ENCODE results near the gene LUC7L2. TPM values are rescaled to one million over a fixed set of nuclear protein-coding genes. Genes with fewer than 3 reads are reported as not detected.

The LUC7L2 gene
- total RNA-seq, 1 donor from 2014 or later: 51.8 TPM

DNA sequence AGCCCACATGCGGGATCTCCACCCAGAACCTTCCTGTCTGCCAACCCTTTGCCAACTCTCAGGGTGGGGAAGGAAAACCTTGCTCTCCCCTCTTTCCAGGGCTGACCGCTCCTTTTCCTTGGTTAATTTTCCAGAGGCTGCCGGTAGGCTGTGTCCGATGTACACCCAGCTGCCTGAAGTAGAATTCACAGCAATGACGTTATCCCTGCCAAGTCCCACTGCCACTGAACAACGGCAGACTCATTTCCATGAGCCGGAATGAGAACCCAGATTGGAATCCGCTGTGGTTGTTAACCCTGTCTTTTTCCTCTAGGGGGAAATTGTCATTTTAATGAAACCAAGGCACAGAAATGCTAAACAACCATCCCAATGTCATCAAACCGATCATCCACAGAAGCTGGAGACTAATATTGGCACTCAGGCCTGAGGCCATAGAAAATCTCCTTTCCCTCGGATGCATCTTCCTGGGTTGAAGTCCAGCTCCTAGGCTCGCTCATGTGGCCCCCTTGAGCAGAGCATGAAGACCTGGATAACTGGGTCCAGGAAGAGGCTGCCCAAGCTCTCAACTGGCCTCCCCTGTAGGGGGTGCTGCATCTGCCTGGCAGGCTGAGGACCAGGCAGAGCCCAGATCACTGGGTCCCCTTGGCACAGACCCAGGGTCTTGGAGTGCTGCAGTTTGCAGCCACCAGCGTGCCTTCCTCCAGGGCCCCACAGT lies 93.4 kb downstream of the LUC7L2 start:
- intact Hi-C loops (cut with DNase I): no loop called here
- TF ChIP-seq, protein P1, sequence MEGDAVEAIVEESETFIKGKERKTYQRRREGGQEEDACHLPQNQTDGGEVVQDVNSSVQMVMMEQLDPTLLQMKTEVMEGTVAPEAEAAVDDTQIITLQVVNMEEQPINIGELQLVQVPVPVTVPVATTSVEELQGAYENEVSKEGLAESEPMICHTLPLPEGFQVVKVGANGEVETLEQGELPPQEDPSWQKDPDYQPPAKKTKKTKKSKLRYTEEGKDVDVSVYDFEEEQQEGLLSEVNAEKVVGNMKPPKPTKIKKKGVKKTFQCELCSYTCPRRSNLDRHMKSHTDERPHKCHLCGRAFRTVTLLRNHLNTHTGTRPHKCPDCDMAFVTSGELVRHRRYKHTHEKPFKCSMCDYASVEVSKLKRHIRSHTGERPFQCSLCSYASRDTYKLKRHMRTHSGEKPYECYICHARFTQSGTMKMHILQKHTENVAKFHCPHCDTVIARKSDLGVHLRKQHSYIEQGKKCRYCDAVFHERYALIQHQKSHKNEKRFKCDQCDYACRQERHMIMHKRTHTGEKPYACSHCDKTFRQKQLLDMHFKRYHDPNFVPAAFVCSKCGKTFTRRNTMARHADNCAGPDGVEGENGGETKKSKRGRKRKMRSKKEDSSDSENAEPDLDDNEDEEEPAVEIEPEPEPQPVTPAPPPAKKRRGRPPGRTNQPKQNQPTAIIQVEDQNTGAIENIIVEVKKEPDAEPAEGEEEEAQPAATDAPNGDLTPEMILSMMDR (IDR thresholded peaks at IDR 0.05): no peak
- no peak for TF ChIP-seq POLR2A (IDR thresholded peaks at IDR 0.05)
- TF ChIP-seq POLR2AphosphoS5 (IDR thresholded peaks at IDR 0.05; ENCODE audit: insufficient read depth in 1 of 2, low read depth in 1 of 2): no peak
- Histone ChIP-seq H3K27me3 (no peaks in the 10 kb centered on the region), H3K4me3 (no peak overlapping the region), H3K27ac (no peak overlapping the region), H3K4me1 (no peaks in the 10 kb centered on the region), H3K36me3 (no peaks in the 10 kb centered on the region), H3K9me3 (no peaks in the 10 kb centered on the region)
- no peak for DNase-seq (ENCODE audit: extremely low spot score in 2 of 2)

DNA sequence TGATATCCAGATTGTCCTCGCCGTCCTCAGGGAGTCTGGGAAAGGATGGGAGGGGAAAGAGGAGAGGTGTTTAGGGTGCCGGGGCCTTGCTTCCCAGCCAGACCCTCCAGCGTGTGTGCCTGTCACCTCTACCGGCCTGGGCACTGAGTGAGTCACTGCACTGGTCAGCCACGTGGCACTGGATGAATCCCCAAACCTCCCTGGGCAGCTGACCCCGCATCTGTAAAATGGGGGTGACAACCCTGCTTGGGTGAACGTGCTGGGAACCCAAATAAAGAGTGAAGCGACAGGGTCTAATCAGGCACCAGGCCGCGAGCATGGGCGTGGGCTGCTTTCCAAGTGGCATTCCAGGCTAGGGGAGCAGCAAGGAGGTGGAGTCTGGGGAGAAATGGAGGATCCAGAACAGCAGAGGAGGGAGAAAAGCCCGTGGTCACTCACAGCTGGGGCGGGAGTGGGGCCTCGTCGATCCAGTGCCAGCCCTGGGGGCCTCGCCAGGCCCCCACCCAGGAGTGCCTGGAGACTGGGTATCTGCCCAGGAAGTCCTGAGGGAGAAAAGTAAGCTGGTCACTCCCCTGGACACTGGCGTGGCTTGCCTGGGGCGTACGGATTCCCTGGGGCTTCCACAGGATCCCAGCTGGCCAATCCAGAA lies 94.1 kb downstream of the LUC7L2 start:
- intact Hi-C loops (cut with DNase I): no loop called here
- TF ChIP-seq POLR2A (IDR thresholded peaks at IDR 0.05) (no peak), POLR2AphosphoS5 (IDR thresholded peaks at IDR 0.05; ENCODE audit: insufficient read depth in 1 of 2, low read depth in 1 of 2) (no peak)
- TF ChIP-seq, protein P1 (IDR thresholded peaks at IDR 0.05): no peak
- Histone ChIP-seq H3K4me1 (no peaks in the 10 kb centered on the region), H3K27me3 (no peaks in the 10 kb centered on the region), H3K4me3 (no peak overlapping the region), H3K36me3 (no peaks in the 10 kb centered on the region), H3K27ac (no peak overlapping the region), H3K9me3 (no peaks in the 10 kb centered on the region)
- no peak for DNase-seq (ENCODE audit: extremely low spot score in 2 of 2)

DNA sequence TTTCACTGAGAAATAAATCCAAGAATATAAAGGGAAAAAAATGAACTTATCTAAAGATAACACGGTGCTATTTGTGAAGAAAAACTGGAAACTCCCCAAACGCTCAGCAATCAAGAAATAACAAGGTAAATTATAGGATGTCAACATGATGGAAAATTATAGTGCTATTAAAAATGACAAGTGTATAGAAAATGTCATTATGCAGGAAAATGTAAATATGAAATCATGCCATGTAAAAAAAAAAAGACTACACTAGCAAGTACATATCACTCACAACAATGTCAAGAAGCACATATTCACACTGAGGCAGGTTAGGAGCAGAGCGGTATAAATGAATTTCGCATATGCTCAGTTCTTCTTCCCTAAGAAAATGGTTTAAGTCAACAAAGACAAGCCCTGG lies 96.1 kb downstream of the LUC7L2 start:
- intact Hi-C loops (cut with DNase I): no loop called here

DNA sequence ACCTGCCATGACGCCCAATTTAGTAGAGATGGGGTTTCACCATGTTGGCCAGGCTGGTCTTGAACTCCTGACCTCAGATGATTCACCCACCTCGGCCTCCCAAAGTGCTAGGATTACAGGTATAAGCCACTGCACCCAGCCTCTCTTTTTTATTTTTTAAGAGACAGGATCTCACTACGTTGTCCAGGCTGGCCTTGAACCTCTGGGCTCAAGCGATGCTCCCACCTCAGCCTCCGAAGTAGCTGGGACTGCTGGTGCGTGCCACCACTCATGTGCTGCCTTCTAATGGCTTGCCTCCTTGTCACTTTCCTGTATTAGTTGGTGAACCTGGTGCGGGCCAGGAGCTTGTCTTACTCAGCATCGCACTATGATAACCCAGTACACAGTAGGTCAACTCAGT lies 96.8 kb downstream of the LUC7L2 start:
- TF ChIP-seq POLR2A (IDR thresholded peaks at IDR 0.05) (no peak), POLR2AphosphoS5 (IDR thresholded peaks at IDR 0.05; ENCODE audit: insufficient read depth in 1 of 2, low read depth in 1 of 2) (no peak)
- TF ChIP-seq, protein P1 (IDR thresholded peaks at IDR 0.05): no peak
- H3K9me3 ChIP-seq: no peaks in the 10 kb centered on the region
- H3K36me3 ChIP-seq: no peaks in the 10 kb centered on the region
- no peak overlapping the region for H3K4me3 ChIP-seq
- DNase-seq (ENCODE audit: extremely low spot score in 2 of 2): no peak
- H3K27me3 ChIP-seq: no peaks in the 10 kb centered on the region
- H3K4me1 ChIP-seq: no peaks in the 10 kb centered on the region
- intact Hi-C loops (cut with DNase I): no loop called here
- H3K27ac ChIP-seq: no peak overlapping the region

More for the DNA sequence above, 96.1 kb downstream of the LUC7L2 start:
- Histone ChIP-seq H3K9me3 (no peaks in the 10 kb centered on the region), H3K27ac (no peak overlapping the region), H3K4me3 (no peak overlapping the region), H3K27me3 (no peaks in the 10 kb centered on the region), H3K36me3 (no peaks in the 10 kb centered on the region), H3K4me1 (no peaks in the 10 kb centered on the region)
- DNase-seq (ENCODE audit: extremely low spot score in 2 of 2): no peak
- TF ChIP-seq POLR2AphosphoS5 (IDR thresholded peaks at IDR 0.05; ENCODE audit: insufficient read depth in 1 of 2, low read depth in 1 of 2) (no peak), POLR2A (IDR thresholded peaks at IDR 0.05) (no peak)
- TF ChIP-seq, protein P1 (IDR thresholded peaks at IDR 0.05): no peak
